PFSK-1 (cell line): ENCODE measurements around the gene FKBP11.

Experiments
- POLR2AphosphoS5 ChIP-seq: IDR thresholded peaks from 2 replicates; pipeline ENCODE4 v1.6.1; 2012; ENCODE audit warnings: low read depth, mild to moderate bottlenecking, control low read depth, low read length, moderate library complexity
- REST ChIP-seq, 2 experiments: IDR thresholded peaks; 2 replicates each; pipeline versions ENCODE4 v1.6.1 to v1.8.0; 2011 to 2012; ENCODE audit warnings: low read depth in 2 of 2, low read length in 2 of 2, control low read depth in 1 of 2, inconsistent platforms in 1 of 2, mild to moderate bottlenecking in 1 of 2, moderate library complexity in 1 of 2; ENCODE audit not compliant: insufficient read depth in 1 of 2
- SIN3A ChIP-seq: IDR thresholded peaks from 2 replicates; pipeline ENCODE4 v1.6.1; 2012; ENCODE audit warnings: mild to moderate bottlenecking, low read length, moderate library complexity, borderline replicate concordance; ENCODE audit not compliant: insufficient read depth
- TAF1 ChIP-seq: IDR thresholded peaks from 2 replicates; pipeline ENCODE4 v1.6.1; 2012; ENCODE audit warnings: low read length, control low read depth, borderline replicate concordance; ENCODE audit not compliant: insufficient read depth

- TF ChIP-seq REST (IDR thresholded peaks at IDR 0.05; ENCODE audit: insufficient read depth in 1 of 2, low read depth in 2 of 2, low read length in 2 of 2): no peak
- TF ChIP-seq POLR2AphosphoS5: no peak
- TF ChIP-seq TAF1: no peak
- TF ChIP-seq SIN3A: no peak
Measured at GRCh38 chr12:48946205-48946604, 20.9 kb upstream of the FKBP11 start.
